SK-N-MC (cell line): Measurements from ENCODE around the gene TMEM88.

ENCODE experiments used
- DNase-seq: peaks from one replicate; pipeline ENCODE4 v3.0.0-alpha.2; 2011; ENCODE audit warnings: low read depth, low spot score
- H3K27ac ChIP-seq: fragments of 200-600 bp; sonication (generic); 2 replicates; pipeline ENCODE4 v1.5.1; 2016; ENCODE audit warnings: mixed run types
- H3K36me3 ChIP-seq: fragments of 200-600 bp; sonication (generic); 2 replicates; pipeline ENCODE4 v1.6.1; 2017; ENCODE audit warnings: antibody characterized with exemption, low read length, mixed read lengths; ENCODE audit not compliant: insufficient read depth
- H3K4me3 ChIP-seq: fragments of 200-600 bp; sonication (generic); 2 replicates; pipeline ENCODE4 v1.5.1; 2016
- H3K9ac ChIP-seq: fragments of 200-600 bp; sonication (generic); 2 replicates; pipeline ENCODE4 v1.8.0; 2017; ENCODE audit warnings: mixed run types, mixed read lengths; ENCODE audit not compliant: insufficient read length
- H3K9me3 ChIP-seq: fragments of 200-600 bp; sonication (generic); 2 replicates; pipeline ENCODE4 v1.6.1; 2017; ENCODE audit warnings: low read depth, mild to moderate bottlenecking, antibody characterized with exemption, low read length, moderate library complexity, mixed read lengths
- EZH2 ChIP-seq: fragments of 200-600 bp; sonication (generic); IDR thresholded peaks from one replicate; pipeline ENCODE4 v1.6.1; 2017; ENCODE audit warnings: antibody characterized with exemption
- FOXP2 ChIP-seq: optimal IDR thresholded peaks from 2 replicates; pipeline ENCODE3; 2011; ENCODE audit warnings: mild to moderate bottlenecking, moderate library complexity; ENCODE audit not compliant: insufficient read depth; ENCODE audit errors: extremely low read length, control extremely low read depth
- POLR2AphosphoS5 ChIP-seq: IDR thresholded peaks from 2 replicates; pipeline ENCODE4 v1.6.1; 2012; ENCODE audit warnings: mild to moderate bottlenecking, low read depth, low read length, borderline replicate concordance

TMEM88 gene

DNA sequence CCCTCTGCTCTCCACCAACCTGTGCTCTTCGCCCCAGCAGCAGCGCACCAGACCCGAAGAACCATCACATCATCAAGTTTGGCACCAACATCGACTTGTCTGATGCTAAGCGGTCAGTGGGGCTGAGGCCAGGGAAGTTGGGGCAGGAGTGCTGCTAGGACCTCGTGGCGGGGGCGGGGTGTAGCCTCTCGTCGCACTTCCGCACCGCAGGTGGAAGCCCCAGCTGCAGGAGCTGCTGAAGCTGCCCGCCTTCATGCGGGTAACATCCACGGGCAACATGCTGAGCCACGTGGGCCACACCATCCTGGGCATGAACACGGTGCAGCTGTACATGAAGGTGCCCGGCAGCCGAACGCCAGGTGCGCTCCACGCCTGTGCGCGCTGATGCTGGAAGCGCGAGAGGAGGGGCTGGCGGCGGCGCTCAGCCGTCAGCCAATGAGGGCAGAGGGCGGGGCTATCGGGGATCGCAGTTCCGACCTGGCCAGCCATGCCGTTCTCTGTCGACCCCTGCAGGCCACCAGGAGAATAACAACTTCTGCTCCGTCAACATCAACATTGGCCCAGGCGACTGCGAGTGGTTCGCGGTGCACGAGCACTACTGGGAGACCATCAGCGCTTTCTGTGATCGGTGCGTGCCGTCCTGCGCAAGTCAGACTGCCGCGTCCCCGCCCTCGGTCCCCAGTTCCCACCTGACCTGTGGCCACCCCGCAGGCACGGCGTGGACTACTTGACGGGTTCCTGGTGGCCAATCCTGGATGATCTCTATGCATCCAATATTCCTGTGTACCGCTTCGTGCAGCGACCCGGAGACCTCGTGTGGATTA is 3.2 kb upstream of the TMEM88 start:
- Histone ChIP-seq H3K4me3 (no peak overlapping the region), H3K27ac (no peak overlapping the region), H3K9me3 (no peaks in the 10 kb centered on the region), H3K36me3 (peaks cover 72% of the 10 kb centered on the region), H3K9ac (no peak overlapping the region)
- TF ChIP-seq EZH2 = no peak
- TF ChIP-seq FOXP2 = no peak
- no peak for TF ChIP-seq POLR2AphosphoS5
- no peak for DNase-seq

DNA sequence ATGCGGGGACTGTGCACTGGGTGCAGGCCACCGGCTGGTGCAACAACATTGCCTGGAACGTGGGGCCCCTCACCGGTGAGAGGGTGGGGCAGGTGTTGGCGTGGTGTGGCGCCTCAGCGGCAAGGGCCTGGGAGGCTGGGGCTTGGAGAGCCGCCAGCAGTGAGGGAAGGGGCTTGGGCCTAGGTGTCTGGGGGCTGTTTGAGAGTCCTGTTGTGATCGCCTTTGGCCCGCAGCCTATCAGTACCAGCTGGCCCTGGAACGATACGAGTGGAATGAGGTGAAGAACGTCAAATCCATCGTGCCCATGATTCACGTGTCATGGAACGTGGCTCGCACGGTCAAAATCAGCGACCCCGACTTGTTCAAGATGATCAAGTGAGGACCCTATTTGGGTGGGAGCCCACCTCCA is 2.6 kb upstream of the TMEM88 start:
- H3K4me3 ChIP-seq = no peak overlapping the region
- no peak for DNase-seq
- no peak overlapping the region for H3K27ac ChIP-seq
- H3K9ac ChIP-seq = no peak overlapping the region
- H3K9me3 ChIP-seq = no peaks in the 10 kb centered on the region
- H3K36me3 ChIP-seq = peaks cover 66% of the 10 kb centered on the region
- TF ChIP-seq FOXP2 = no peak
- TF ChIP-seq EZH2 = no peak
- no peak for TF ChIP-seq POLR2AphosphoS5

DNA sequence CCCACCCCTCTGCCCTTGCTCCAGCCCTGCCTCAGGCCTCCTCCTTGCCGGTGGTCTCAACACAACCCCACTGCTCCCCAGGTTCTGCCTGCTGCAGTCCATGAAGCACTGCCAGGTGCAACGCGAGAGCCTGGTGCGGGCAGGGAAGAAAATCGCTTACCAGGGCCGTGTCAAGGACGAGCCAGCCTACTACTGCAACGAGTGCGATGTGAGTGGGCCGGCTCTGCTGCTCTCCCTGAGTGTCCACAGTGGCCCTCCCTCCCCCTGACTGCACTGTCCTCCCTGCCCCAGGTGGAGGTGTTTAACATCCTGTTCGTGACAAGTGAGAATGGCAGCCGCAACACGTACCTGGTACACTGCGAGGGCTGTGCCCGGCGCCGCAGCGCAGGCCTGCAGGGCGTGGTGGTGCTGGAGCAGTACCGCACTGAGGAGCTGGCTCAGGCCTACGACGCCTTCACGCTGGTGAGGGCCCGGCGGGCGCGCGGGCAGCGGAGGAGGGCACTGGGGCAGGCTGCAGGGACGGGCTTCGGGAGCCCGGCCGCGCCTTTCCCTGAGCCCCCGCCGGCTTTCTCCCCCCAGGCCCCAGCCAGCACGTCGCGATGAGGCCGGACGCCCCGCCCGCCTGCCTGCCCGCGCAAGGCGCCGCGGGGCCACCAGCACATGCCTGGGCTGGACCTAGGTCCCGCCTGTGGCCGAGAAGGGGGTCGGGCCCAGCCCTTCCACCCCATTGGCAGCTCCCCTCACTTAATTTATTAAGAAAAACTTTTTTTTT is 1.8 kb upstream of the TMEM88 start:
- H3K9ac ChIP-seq = no peak overlapping the region
- TF ChIP-seq POLR2AphosphoS5 = no peak
- TF ChIP-seq EZH2 = no peak
- no peak for TF ChIP-seq FOXP2
- DNase-seq = no peak
- no peaks in the 10 kb centered on the region for H3K9me3 ChIP-seq
- no peak overlapping the region for H3K4me3 ChIP-seq
- peaks cover 61% of the 10 kb centered on the region for H3K36me3 ChIP-seq
- H3K27ac ChIP-seq = no peak overlapping the region

DNA sequence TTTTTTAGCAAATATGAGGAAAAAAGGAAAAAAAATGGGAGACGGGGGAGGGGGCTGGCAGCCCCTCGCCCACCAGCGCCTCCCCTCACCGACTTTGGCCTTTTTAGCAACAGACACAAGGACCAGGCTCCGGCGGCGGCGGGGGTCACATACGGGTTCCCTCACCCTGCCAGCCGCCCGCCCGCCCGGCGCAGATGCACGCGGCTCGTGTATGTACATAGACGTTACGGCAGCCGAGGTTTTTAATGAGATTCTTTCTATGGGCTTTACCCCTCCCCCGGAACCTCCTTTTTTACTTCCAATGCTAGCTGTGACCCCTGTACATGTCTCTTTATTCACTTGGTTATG is 1.2 kb upstream of the TMEM88 start:
- H3K9ac ChIP-seq = no peak overlapping the region
- peaks cover 56% of the 10 kb centered on the region for H3K36me3 ChIP-seq
- no peak overlapping the region for H3K4me3 ChIP-seq
- TF ChIP-seq FOXP2 (no peak), EZH2 (no peak), POLR2AphosphoS5 (no peak)
- H3K9me3 ChIP-seq = no peaks in the 10 kb centered on the region
- no peak overlapping the region; the same call in 1 of the 2 replicates for H3K27ac ChIP-seq
- DNase-seq = no peak

DNA sequence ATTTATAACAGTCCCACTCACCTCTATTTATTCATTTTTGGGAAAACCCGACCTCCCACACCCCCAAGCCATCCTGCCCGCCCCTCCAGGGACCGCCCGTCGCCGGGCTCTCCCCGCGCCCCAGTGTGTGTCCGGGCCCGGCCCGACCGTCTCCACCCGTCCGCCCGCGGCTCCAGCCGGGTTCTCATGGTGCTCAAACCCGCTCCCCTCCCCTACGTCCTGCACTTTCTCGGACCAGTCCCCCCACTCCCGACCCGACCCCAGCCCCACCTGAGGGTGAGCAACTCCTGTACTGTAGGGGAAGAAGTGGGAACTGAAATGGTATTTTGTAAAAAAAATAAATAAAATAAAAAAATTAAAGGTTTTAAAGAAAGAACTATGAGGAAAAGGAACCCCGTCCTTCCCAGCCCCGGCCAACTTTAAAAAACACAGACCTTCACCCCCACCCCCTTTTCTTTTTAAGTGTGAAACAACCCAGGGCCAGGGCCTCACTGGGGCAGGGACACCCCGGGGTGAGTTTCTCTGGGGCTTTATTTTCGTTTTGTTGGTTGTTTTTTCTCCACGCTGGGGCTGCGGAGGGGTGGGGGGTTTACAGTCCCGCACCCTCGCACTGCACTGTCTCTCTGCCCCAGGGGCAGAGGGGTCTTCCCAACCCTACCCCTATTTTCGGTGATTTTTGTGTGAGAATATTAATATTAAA is 638 bp upstream of the TMEM88 start:
- Histone ChIP-seq H3K27ac (peak overlapping the region; percentile 19; the same call in 1 of the 2 replicates), H3K9ac (no peak overlapping the region), H3K36me3 (peaks cover 53% of the 10 kb centered on the region), H3K4me3 (no peak overlapping the region), H3K9me3 (no peaks in the 10 kb centered on the region)
- TF ChIP-seq POLR2AphosphoS5 = no peak
- no peak for TF ChIP-seq EZH2
- TF ChIP-seq FOXP2 = no peak
- no peak for DNase-seq

DNA sequence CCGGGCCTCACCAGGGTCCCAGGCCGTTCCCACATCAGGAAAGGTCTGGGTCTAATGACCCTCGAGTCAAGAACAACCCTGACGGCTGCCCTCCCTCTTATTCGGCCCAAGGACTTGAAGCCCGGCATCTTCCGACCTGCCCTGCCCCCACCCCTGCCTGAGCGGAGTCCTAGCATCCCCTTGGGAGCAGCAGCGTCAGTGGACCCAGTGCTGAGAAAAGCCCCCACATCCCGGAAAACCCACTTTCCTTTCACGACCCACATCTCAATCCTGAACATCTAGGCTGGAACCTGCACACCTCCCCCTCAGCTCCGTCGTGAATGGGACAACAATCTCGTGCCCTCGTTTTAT is 769 bp downstream of the TMEM88 start:
- H3K27ac ChIP-seq = no peak overlapping the region
- H3K9me3 ChIP-seq = no peaks in the 10 kb centered on the region
- DNase-seq = no peak
- H3K36me3 ChIP-seq = peaks cover 44% of the 10 kb centered on the region
- peak overlapping the region; percentile 81 for H3K4me3 ChIP-seq
- H3K9ac ChIP-seq = no peak overlapping the region
- no peak for TF ChIP-seq POLR2AphosphoS5
- no peak for TF ChIP-seq FOXP2
- no peak for TF ChIP-seq EZH2

DNA sequence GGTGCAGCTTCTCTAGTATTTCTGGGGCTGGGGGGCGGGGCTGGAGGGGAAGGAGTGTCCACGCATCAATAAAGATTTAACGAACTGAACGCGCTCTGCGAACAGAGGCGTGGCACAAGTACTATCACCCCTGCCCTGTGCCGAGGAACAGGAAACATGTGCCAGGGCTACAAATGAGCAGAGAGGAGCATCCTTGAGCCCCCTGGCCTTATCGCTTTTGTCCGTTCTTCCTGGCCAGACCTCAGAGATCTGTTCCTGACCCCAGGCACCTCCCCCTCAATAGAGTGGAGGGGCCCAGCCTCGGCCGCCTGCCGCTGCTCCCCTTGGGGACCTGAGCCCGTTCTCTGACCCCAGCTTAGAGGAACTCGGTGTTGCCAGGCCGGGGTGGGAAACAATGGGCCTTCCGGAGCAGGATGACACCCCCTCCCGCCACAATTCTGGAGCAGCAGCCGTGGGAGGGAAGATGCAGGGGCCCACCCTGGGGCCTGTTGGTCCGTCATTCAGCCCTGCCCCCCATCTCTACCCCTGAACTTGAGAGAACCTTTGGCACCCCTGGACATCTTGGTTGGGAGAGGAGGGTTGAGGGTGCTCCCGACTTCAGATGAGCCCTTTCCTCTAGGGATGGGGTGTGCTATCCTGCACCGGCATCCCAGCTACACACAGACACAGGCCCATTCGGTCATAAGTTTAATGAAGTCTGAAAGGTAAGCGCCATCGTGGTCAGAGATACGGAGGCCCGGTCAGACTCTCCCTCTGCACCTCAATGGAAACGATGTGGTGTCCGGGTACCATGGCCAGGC is 1.3 kb downstream of the TMEM88 start:
- TF ChIP-seq EZH2 (no peak), FOXP2 (no peak), POLR2AphosphoS5 (peak; percentile 41; the same call in 1 of the 2 replicates)
- DNase-seq = no peak
- Histone ChIP-seq H3K36me3 (peaks cover 40% of the 10 kb centered on the region), H3K9me3 (no peaks in the 10 kb centered on the region), H3K27ac (peak overlapping the region; percentile 92), H3K9ac (peak overlapping the region; percentile 86), H3K4me3 (peak overlapping the region; percentile 81)
